Uterus (tissue), 2 donors: ENCODE data around the gene RBM47.

Experiments
- CTCF ChIP-seq, 4 experiments: fragments of 200-600 bp in 2 of 4; fragments of 450-650 bp in 2 of 4; sonication (generic) in 2 of 4; IDR thresholded peaks; one replicate each; pipeline ENCODE4 v1.5.1; 2016 to 2019; ENCODE audit warnings: antibody characterized with exemption in 4 of 4, mild to moderate bottlenecking in 2 of 4, moderate library complexity in 1 of 4
- POLR2A ChIP-seq, 2 donors: fragments of 450-650 bp; IDR thresholded peaks; one replicate each; pipeline ENCODE4 v1.6.1; 2016; ENCODE audit warnings: antibody characterized with exemption in 2 of 2, mild to moderate bottlenecking in 1 of 2, moderate library complexity in 1 of 2

- TF ChIP-seq CTCF (IDR thresholded peaks at IDR 0.05) (no peak), POLR2A (IDR thresholded peaks at IDR 0.05) (no peak)
Observed at GRCh38 chr4:40405193-40405592, 224.5 kb downstream of the RBM47 start.
